Measurements from ENCODE around the gene EHD4.
A peak's percentile ranks its signal among the peaks of the same experiment; 100 is the strongest.

The EHD4 gene

GRCh38 chr15:41981371-41982132 is 9.2 kb upstream of the EHD4 start:
- DNase-seq (ENCODE audit: extremely low read depth in 1 of 2, low read depth in 1 of 2): no peak

GRCh38 chr15:41980654-41981323 is 8.4 kb upstream of the EHD4 start:
- DNase-seq (ENCODE audit: extremely low read depth in 1 of 2, low read depth in 1 of 2): no peak

DNA sequence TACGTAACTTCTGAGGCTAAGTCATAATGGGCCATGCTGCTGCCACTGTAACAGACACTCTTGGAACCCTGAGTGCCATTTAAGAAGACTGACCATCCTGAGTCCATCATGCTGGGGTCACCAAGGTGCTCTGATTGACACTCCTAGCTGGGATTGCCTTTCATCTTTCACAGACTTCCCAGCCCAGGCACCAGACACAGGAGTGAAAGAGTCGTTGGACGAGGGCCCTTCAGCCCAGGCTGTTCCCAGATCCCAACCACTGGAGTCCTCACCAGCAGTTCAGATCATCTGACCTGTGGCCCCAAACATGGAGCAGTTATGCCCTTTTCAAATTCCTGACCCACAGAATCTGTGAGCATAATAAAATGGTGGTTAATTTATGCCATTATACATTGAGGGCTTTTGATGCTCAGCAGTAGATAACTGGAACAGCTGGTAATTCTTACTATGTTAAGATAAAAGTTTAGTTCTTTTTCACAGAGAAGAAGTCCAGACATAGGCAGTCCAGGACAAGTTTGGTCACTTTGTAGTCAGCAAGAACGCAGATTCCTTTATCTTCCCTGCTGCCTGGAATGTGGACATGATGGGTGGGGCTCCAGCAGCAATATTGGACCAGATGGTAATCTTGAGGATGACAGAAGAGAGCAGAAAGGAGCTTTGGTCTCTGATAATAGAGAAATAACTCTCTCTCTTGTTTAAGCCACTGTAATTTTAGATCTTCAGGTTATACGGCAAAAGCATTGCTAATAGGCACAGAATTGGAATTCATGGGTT is 7.3 kb upstream of the EHD4 start:
- DNase-seq (ENCODE audit: extremely low read depth in 1 of 2, low read depth in 1 of 2): no peak

GRCh38 chr15:41978534-41978933 is 6.2 kb upstream of the EHD4 start:
- DNase-seq (ENCODE audit: extremely low read depth in 1 of 2, low read depth in 1 of 2): no peak

- DNase-seq (ENCODE audit: extremely low read depth in 1 of 2, low read depth in 1 of 2): no peak
These were observed 5.5 kb upstream of the EHD4 start for GRCh38 chr15:41977757-41978383.

- DNase-seq (ENCODE audit: extremely low read depth in 1 of 2, low read depth in 1 of 2): no peak
These were observed 3.3 kb upstream of the EHD4 start for GRCh38 chr15:41975669-41976068.

DNA sequence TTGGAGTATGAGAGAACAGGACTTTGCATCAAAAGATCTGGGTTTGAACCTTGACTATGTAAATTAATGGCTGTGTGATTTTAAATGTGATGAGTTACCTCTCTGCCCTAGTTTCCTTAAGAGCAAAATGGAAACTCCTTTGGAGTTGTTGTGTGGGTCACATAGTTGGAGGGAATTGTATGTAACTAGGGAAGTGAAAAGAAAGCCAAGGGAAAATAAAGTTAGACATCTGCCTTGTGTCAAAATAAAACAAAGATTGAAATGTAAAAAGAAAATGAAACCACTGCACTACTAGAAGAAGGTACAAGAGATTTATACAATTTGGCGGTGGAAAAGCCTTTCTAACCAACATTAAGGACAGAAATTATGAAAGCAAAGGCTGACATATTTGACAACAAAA is 1.7 kb upstream of the EHD4 start:
- DNase-seq (ENCODE audit: extremely low read depth in 1 of 2, low read depth in 1 of 2): no peak

DNA sequence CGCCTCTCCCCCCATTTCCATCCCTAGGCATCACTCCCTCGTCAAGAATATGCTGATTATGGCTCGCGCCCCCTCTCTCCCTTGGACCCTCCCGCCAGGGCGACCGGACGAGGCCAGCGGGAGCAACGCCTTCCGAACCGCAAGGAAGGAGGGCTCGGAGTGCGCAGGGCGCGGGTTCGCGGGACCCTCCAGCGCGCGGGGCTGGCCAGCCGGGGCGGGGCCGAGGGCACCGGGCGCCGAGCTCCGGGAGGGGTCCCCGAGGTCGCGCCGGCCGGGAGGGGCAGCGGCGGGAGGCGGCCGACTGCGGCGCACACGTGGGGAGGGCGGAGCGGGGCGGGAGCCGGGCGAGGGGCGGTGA is 483 bp downstream of the EHD4 start:
- DNase-seq (ENCODE audit: extremely low read depth in 1 of 2, low read depth in 1 of 2): no peak

DNA sequence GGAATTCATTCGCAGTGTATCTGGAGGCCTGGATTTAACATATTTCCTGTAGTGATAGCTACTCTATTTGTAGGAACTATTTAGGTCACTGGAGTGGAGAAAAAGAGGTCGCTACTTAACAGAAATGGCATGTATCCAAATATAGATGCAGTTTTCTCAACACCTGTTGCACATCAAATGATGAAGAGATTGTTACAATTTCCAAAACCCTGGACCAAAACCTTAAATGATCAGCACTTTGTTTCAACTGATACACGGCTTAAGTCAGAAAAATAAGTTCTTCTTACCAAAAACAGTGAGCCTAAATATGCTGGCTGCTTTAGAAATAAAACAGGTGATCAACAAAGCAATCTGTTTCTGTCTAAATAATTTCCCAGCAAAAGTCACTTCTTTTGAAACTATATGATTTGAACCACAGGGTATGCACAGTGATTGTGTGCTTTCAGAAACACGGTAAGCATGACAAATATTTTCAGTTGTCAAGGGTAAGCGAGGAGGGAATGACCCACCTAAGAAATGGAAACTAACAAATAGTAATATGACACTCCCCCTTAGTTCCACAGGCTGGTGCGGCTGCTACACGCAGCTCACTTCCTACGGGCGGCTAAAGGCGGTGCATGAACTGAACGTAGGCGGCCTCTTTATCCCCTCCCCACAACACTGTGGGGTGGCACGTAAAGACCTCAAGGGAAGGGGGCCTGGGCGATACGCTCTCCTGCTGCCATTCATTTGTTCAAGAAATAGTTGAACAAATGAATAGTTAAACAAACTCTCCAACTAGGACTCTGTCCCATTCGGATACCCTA is 1.1 kb downstream of the EHD4 start:
- DNase-seq (ENCODE audit: extremely low read depth in 1 of 2, low read depth in 1 of 2): peak; percentile 50 to 79

DNA sequence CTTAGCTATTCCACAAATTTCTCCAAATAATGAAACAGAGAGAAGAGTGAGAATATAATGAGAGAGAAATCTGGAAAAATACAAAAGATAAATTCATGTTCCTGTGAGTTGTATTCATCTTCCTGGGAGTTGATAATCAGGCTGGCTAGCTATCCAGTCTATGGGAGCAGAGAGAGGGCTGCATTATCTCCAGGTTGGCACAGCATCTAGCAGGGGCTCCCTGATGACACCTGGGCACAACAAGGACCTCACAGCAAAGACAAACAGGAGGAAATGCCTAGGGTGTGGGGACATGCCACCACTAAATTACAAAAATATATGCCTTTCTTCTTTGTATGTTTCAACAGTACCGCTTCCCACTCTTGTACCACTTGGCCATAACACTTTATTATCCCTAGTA is 1.9 kb downstream of the EHD4 start:
- DNase-seq (ENCODE audit: extremely low read depth in 1 of 2, low read depth in 1 of 2): no peak

DNA sequence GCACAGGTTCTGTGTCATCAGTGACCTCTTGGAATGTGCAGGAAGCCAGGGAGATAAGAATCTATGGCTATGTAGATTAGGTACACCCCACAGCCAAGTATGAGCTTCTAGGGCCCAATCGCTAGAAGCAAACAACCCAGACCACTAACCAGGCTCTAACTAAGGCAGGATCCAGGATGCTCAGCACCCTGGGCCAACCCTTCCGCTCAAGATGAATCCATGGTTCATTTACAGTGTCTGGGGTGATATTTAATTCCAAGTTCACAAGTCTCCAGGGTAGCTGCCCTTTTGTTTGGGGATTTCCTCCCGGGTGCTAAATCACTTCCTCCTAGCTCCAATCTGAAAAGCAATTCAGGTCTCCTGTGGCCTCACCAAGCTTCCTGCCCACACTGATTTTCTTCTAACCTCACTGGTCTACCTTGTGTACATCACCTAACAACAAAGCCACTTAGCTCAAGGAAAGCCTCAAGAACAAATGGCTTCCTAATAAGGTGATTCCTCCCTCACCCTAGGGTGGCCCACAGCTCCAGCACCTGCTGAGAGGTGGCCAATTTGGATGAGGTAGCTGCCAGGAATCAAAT is 2.4 kb downstream of the EHD4 start:
- DNase-seq (ENCODE audit: extremely low read depth in 1 of 2, low read depth in 1 of 2): peak in 1 of 2 donors; percentile 13

- no peak for DNase-seq (ENCODE audit: extremely low read depth in 1 of 2, low read depth in 1 of 2)
These were observed 3.7 kb downstream of the EHD4 start for GRCh38 chr15:41968701-41969100.

DNA sequence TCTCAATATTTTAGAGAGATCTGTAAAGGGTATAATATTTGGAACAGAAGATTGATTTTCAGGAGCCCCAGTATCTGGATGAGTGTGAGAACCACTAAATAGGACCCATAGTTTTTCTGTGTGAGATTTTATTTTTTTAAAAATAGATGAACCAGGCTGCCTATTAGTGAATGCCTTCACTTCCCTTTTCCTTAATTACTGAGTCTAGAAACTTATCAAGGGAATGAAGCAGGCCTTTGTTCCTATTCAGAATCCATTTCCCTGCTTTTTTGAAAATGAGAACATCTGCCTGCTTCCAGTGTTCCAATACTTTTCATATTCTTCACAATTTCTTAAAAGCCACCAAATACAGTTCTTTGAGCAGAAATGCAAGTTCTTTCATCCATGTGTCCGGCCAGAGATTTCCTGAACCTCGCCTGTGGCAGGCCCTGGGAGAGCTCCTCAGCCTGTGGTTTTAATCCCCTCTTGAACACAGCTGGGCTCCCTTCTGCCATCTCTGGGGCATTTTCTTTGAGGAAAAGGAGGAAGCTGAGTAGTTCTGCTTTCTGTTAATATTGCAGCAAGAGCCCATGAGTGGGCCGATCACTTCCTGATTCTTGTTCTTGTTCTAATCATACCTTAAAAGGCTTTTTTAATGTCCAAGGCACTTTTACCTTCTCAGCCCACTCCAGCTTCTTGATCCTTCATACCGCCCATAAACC is 4.7 kb downstream of the EHD4 start:
- DNase-seq (ENCODE audit: extremely low read depth in 1 of 2, low read depth in 1 of 2): no peak

DNA sequence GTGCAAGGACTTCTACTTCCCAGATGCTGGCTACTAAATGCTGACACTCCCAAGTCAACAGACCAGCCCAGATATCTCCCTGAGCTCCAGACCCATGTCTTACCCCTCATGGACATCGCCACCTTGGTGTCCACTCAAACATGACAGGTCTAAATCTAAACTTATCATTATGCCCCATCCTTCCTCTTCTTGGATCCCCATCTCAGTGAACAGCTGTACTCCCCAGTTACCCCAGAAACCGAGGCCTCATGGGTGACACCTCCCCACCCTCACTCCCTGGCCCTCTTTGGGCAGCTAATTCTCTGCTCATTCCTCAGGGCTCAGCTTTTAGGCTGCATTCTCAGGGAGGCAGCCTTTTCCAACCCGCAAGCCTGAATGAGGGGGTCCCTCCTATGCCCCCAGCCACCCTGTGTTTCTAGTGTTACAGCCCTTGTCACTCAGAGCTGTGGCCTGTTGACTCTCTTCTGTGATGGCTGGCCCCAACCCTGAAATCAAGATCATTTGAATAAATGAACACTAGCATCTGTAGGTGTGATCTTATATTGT is 5.4 kb downstream of the EHD4 start:
- no peak for DNase-seq (ENCODE audit: extremely low read depth in 1 of 2, low read depth in 1 of 2)

DNA sequence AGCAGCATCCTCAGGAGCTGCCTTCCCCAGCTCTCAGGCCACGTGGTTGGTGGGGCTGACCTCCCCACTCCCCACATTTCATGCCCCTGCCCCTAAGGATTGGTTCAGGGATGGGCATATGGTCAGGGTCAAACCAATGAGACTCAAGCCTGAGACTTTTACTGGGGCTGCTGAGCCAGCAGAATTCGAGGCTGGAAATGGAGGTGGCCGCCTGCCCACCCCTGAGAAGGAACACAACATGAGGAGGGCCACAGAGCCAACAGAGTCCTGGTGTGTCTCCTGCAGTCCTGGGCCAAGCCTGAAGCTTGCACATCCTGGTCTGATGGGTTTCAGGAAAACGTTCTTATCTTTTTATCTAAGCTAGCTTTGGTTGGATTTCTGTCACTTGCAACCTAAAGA is 5.9 kb downstream of the EHD4 start:
- DNase-seq (ENCODE audit: extremely low read depth in 1 of 2, low read depth in 1 of 2): no peak

DNA sequence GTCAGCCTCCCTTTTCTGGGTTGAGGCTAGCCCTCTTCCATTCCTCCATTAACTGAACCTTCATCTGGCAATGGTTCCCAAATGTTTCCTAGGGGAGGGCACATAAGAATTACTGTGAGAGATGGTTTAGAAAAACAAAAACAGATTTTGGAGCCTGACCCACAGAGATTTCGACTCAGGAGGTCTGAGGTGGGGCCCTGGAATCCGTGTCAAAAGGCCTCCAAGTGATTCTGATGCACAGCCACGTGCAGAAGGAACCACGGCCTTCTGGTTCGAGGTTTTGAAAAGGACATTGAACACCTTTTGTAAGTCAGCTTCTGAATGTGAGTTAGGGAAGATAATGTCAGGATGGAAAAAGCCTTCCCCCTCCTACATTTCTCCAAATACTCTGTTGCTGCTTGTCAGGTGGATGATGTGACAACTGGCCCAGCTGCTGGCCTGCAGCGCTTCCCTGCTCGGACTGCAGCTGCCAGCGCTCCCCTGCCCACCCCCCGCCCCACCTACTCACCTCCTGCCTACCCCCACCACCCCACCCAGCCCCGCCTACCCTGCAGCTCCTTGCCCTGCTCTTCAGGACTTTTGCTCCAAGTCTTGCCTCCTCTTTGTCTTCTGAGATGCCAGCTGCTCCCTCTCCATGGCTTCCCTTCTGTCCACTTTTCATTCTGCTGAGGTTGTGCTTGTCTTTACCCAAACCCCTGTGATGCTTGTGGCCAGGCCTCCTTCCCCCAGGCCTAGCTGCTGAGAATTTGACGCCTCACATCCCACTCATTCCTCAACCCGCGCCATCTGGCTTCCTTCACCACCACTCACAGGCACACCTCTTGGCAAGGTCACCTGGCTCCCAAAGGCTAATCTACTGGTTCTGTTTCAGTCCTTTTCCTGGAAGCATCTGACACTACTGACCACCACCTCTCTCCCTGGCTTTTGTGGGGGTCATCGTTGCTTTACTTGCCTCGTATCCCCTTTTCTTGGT is 6.6 kb downstream of the EHD4 start:
- no peak for DNase-seq (ENCODE audit: extremely low read depth in 1 of 2, low read depth in 1 of 2)

GRCh38 chr15:41961595-41962202 is 10.7 kb downstream of the EHD4 start:
- DNase-seq (ENCODE audit: extremely low read depth in 1 of 2, low read depth in 1 of 2): no peak

GRCh38 chr15:41961001-41961518 is 11.3 kb downstream of the EHD4 start:
- no peak for DNase-seq (ENCODE audit: extremely low read depth in 1 of 2, low read depth in 1 of 2)

Measured in stimulated activated CD8-positive, alpha-beta memory T cell treated with anti-CD3 and anti-CD28 coated beads, Interleukin-7, amount 100 ng/mL, for 48 hours (primary cell).